Measurements from ENCODE around the gene CYGB.

Gene CYGB

DNA sequence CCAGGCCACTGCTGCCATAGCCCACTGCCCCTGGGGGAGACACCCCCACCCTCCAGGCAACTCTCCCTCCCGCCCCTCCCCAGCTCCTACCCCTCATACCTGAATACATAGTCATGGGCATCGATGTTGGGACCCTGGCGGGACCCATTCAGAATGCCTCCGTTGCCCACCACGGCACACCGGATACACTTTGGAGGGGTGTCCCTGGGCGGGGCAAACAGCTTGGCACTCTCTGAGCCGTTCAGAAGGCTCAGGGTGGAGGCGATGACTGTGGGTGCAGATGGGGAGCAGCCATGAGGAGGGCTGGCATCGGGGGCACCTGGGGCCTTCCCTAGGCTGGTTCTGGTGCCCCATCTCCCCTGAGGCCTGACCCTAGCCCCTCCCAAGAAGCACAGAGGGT is 35.6 kb upstream of the CYGB start:
- H3K4me3 ChIP-seq (replicated peaks; ENCODE audit: low read depth, low read length), result no peak overlapping the region
- TF ChIP-seq, protein P1, sequence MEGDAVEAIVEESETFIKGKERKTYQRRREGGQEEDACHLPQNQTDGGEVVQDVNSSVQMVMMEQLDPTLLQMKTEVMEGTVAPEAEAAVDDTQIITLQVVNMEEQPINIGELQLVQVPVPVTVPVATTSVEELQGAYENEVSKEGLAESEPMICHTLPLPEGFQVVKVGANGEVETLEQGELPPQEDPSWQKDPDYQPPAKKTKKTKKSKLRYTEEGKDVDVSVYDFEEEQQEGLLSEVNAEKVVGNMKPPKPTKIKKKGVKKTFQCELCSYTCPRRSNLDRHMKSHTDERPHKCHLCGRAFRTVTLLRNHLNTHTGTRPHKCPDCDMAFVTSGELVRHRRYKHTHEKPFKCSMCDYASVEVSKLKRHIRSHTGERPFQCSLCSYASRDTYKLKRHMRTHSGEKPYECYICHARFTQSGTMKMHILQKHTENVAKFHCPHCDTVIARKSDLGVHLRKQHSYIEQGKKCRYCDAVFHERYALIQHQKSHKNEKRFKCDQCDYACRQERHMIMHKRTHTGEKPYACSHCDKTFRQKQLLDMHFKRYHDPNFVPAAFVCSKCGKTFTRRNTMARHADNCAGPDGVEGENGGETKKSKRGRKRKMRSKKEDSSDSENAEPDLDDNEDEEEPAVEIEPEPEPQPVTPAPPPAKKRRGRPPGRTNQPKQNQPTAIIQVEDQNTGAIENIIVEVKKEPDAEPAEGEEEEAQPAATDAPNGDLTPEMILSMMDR (IDR thresholded peaks at IDR 0.05; ENCODE audit: low read length, missing control alignments), result no peak
- DNase-seq (ENCODE audit: low read depth), result no peak

DNA sequence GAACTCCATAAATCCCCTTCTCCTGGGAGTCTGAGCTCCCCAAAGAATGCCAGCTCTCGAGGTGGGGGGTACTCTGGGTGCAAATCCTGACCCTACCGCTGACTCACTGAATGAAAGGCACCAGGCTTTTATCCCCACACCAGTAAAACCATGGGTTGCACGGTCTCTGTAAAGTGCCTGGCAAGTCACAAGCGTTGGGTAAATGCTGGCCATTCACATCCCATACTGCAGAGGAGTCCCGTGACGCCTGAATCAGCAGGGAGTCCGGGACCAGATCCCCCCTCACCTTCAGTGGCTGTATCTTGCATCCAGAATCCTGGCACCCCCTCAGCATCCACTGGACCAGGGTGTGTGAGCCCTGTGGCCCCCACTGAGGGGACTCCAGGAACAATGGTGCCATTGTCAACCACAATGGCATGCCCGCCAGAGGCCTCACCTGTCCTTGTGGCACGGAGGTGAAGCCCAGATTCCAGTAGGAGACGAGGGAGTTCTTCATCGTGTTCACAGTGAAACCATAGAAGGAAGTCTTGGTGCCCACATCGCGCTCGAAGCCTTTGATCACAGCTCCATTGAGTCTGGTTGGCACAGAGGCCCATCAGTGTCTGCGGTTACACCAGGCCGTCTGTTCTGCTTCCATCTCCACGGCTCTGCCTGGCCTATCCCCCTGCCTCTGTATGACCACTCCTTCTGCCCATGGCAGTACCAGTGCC is 34.8 kb upstream of the CYGB start:
- no peak for DNase-seq (ENCODE audit: low read depth)

DNA sequence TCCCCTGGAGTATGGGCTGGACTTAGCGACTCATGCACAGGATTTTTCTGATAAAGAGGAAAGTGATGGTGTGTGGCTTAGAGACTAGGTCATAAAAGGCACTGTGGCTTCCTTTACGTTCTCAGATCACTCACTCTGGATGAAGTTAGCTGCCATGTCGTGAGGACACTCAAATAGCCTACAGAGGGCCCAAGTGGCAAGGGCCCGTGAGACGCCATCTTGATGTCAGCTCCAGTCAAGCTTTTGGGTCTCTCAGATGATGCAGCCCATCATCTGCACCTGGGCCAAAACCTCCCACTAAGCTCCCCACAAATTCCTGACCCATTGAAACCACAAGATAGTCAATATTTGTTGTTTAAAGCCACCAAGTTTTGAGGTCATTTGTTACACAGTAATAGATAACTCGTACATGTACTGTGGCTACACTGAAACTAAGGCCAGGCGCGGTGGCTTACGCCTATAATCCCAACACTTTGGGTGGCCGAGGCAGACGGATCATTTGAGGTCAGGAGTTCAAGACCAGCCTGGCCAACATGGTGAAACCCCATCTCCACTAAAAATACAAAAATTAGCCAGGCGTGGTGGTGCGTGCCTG is 33.5 kb upstream of the CYGB start:
- DNase-seq (ENCODE audit: low read depth), result no peak
- TF ChIP-seq, protein P1 (IDR thresholded peaks at IDR 0.05; ENCODE audit: low read length, missing control alignments), result no peak
- no peak overlapping the region for H3K4me3 ChIP-seq (replicated peaks; ENCODE audit: low read depth, low read length)

More for the DNA sequence above, 34.8 kb upstream of the CYGB start:
- no peak overlapping the region for H3K4me3 ChIP-seq (replicated peaks; ENCODE audit: low read depth, low read length)
- TF ChIP-seq, protein P1 (IDR thresholded peaks at IDR 0.05; ENCODE audit: low read length, missing control alignments), result no peak

DNA sequence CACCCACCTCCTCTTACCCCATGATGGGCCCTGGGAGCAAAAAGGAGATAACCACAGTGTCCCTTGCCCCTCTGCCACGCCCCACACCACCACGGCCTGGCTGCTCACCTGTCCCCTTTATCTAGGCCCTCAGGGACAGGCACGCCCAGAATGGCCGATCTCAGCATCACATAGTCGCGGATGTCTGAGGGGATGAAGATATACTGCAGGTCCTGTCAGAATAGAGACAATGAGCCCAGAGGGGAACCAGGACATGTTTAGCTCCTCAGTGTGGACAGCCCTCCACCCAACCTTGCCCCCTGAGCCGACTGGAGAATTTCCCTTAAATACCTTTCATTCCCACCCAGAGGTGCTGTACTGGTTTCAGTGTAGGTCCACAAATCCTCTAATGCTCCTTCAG is 32.9 kb upstream of the CYGB start:
- H3K4me3 ChIP-seq (replicated peaks; ENCODE audit: low read depth, low read length), result no peak overlapping the region
- no peak for DNase-seq (ENCODE audit: low read depth)
- TF ChIP-seq, protein P1 (IDR thresholded peaks at IDR 0.05; ENCODE audit: low read length, missing control alignments), result no peak

DNA sequence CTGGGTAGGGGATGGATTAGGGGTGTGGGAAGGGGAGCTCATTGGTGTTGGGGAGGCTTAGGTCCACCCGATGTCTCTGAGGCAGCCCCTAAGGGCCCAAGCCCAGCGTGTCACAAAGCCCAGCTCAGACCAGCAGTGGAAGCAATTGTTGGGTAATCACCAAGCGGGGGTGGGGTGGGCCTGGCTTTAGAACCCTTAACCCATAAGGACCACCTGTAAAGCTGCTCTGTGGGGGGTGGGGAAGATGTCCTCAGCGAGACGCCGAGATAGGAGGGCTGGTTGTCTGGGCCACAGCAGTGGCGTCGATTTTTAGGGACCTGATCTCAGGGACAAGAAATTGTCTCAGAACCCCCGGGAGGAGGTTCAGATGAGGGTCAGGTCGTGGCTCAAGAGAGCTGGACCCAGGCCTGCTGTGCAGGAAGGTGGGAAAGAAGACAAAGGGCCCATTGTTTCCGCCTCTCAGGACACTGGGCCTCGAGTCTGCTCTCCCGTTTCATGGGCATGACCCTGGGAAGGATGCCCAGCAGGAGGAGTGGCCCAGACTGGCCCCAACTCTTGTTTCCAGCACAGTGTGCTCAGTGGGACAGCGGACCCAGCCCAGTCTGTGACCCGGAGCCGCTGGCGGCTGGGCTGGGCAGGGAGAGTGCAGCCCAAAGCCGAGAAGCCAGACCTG is 32.2 kb upstream of the CYGB start:
- TF ChIP-seq, protein P1 (IDR thresholded peaks at IDR 0.05; ENCODE audit: low read length, missing control alignments), result no peak
- no peak for DNase-seq (ENCODE audit: low read depth)

DNA sequence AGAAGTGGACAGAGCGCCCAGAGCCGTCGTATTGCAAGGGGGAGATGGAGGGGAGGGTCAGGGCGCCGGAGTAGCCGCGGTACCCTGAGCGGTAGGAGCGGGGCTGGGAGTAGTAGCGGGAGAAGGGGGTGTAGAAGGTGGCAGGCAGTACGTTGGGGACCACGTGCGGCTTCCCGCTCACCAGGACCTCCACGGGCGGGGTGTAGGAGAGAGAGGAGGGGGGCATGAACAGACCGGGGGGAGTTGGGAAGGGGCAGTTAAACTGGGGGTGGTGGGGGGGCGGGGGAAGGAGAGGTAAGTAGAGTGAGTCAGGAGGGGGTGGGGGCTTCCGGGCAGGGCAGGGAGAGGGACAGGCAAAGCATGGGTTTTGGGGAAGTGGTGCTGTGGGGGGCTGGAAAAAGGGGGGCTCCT is 31.3 kb upstream of the CYGB start:
- DNase-seq (ENCODE audit: low read depth), result no peak
- TF ChIP-seq, protein P1 (IDR thresholded peaks at IDR 0.05; ENCODE audit: low read length, missing control alignments), result no peak
- no peak overlapping the region for H3K4me3 ChIP-seq (replicated peaks; ENCODE audit: low read depth, low read length)

More for the DNA sequence above, 32.2 kb upstream of the CYGB start:
- no peak overlapping the region for H3K4me3 ChIP-seq (replicated peaks; ENCODE audit: low read depth, low read length)
